ENCODE measurements around the gene WNT2.
"Not testable (repeated sequence)": the region's sequence is repeated elsewhere in the genome, so short reads cannot be mapped to it uniquely, and the experiment has no call there.

Gene WNT2

GRCh38 chr7:117302396-117302795 is 20.5 kb downstream of the WNT2 start:
- no peak for DNase-seq

- not testable (repeated sequence) for DNase-seq
Observed at GRCh38 chr7:117300506-117300905, 22.4 kb downstream of the WNT2 start.

- no peak for DNase-seq
Observed at GRCh38 chr7:117297606-117298005, 25.3 kb downstream of the WNT2 start.

- DNase-seq, result no peak
Observed at GRCh38 chr7:117296066-117296465, 26.8 kb downstream of the WNT2 start.

- no peak for DNase-seq
Observed at GRCh38 chr7:117285826-117286225, 37.0 kb downstream of the WNT2 start.

GRCh38 chr7:117284692-117285091 is 38.2 kb downstream of the WNT2 start:
- DNase-seq, result no peak

GRCh38 chr7:117283779-117284178 is 39.1 kb downstream of the WNT2 start:
- DNase-seq, result no peak

GRCh38 chr7:117283371-117283770 is 39.5 kb downstream of the WNT2 start:
- DNase-seq, result no peak

GRCh38 chr7:117282239-117282812 is 40.5 kb downstream of the WNT2 start:
- no peak for DNase-seq

GRCh38 chr7:117281562-117281961 is 41.3 kb downstream of the WNT2 start:
- DNase-seq, result no peak

- DNase-seq, result no peak
Observed at GRCh38 chr7:117279931-117280557, 42.8 kb downstream of the WNT2 start.

- no peak for DNase-seq
Observed at GRCh38 chr7:117279203-117279602, 43.7 kb downstream of the WNT2 start.

GRCh38 chr7:117278040-117278439 is 44.8 kb downstream of the WNT2 start:
- DNase-seq, result no peak

GRCh38 chr7:117277576-117277975 is 45.3 kb downstream of the WNT2 start:
- no peak for DNase-seq

GRCh38 chr7:117274951-117275350 is 47.9 kb downstream of the WNT2 start:
- DNase-seq, result no peak

- no peak for DNase-seq
Observed at GRCh38 chr7:117273814-117274225, 49.0 kb downstream of the WNT2 start.

- no peak for DNase-seq
Observed at GRCh38 chr7:117273325-117273724, 49.5 kb downstream of the WNT2 start.

GRCh38 chr7:117272017-117272759 is 50.7 kb downstream of the WNT2 start:
- DNase-seq, result no peak

GRCh38 chr7:117271566-117271965 is 51.3 kb downstream of the WNT2 start:
- no peak for DNase-seq

- no peak for DNase-seq
Observed at GRCh38 chr7:117270371-117270770, 52.5 kb downstream of the WNT2 start.

GRCh38 chr7:117269886-117270285 is 53.0 kb downstream of the WNT2 start:
- DNase-seq, result no peak

- no peak for DNase-seq
Observed at GRCh38 chr7:117269417-117269816, 53.4 kb downstream of the WNT2 start.

- no peak for DNase-seq
Observed at GRCh38 chr7:117264716-117265115, 58.1 kb downstream of the WNT2 start.

GRCh38 chr7:117262546-117262945 is 60.3 kb downstream of the WNT2 start:
- DNase-seq, result no peak

Measured in CD4-positive, alpha-beta T cell treated with Interleukin-15 for 1 hour (primary cell).